H1 (cell line): Measurements from ENCODE around the gene CAPN9.

Experiments
- ATF2 ChIP-seq: IDR thresholded peaks from 2 replicates; pipeline ENCODE4 v1.6.1; 2012; ENCODE audit warnings: low read length, inconsistent platforms
- CHD2 ChIP-seq: IDR thresholded peaks from 2 replicates; pipeline ENCODE4 v1.6.1; 2012; ENCODE audit warnings: low read length, improper control_type of control experiment
- CTCF ChIP-seq, 3 experiments: IDR thresholded peaks; 1 replicate in 2 of 3; 2 replicates in 1 of 3; pipeline versions ENCODE4 v1.5.1 to v1.6.1; 2011; ENCODE audit warnings: low read length in 3 of 3, mild to moderate bottlenecking in 3 of 3, inconsistent platforms in 2 of 3, low read depth in 1 of 3, moderate library complexity in 1 of 3; ENCODE audit not compliant: insufficient read depth in 1 of 3; ENCODE audit errors: control extremely low read depth in 1 of 3
- GABPA ChIP-seq: IDR thresholded peaks from 2 replicates; pipeline ENCODE4 v1.6.1; 2011; ENCODE audit warnings: mild to moderate bottlenecking, low read length, moderate library complexity, borderline replicate concordance; ENCODE audit not compliant: insufficient read depth
- HDAC2 ChIP-seq, 2 experiments: fragments of 300-600 bp in 1 of 2; sonication (generic) in 1 of 2; IDR thresholded peaks; 2 replicates each; pipeline ENCODE4 v1.6.1; 2011 to 2012; ENCODE audit warnings: low read depth in 2 of 2, low read length in 2 of 2, mild to moderate bottlenecking in 2 of 2, moderate library complexity in 2 of 2, borderline replicate concordance in 1 of 2, inconsistent platforms in 1 of 2
- JUN ChIP-seq: IDR thresholded peaks from 2 replicates; pipeline ENCODE4 v1.6.1; 2011; ENCODE audit warnings: low read depth, mild to moderate bottlenecking, improper control_type of control experiment, low read length
- JUND ChIP-seq: IDR thresholded peaks from 2 replicates; pipeline ENCODE4 v1.6.1; 2011; ENCODE audit warnings: mild to moderate bottlenecking, improper control_type of control experiment, low read length
- KDM1A ChIP-seq: fragments of 200-600, 300-600 bp; sonication (generic); IDR thresholded peaks from 2 replicates; pipeline ENCODE4 v1.7.1; 2016; ENCODE audit warnings: mild to moderate bottlenecking, low read length, borderline replicate concordance
- MAFK ChIP-seq: IDR thresholded peaks from 2 replicates; pipeline ENCODE4 v1.6.1; 2012; ENCODE audit warnings: low read depth, mild to moderate bottlenecking, improper control_type of control experiment, low read length
- SP1 ChIP-seq: IDR thresholded peaks from 2 replicates; pipeline ENCODE4 v1.6.1; 2011; ENCODE audit warnings: low read depth, low read length
- TBP ChIP-seq: IDR thresholded peaks from 2 replicates; pipeline ENCODE4 v1.6.1; 2011; ENCODE audit warnings: low read depth, low read length, improper control_type of control experiment
- YY1 ChIP-seq: IDR thresholded peaks from 2 replicates; pipeline ENCODE4 v1.6.1; 2011; ENCODE audit warnings: low read depth, mild to moderate bottlenecking, low read length

- no peak for TF ChIP-seq CTCF (IDR thresholded peaks at IDR 0.05; ENCODE audit: control extremely low read depth in 1 of 3, insufficient read depth in 1 of 3, low read depth in 1 of 3, low read length in 3 of 3)
- no peak for TF ChIP-seq GABPA
- no peak for TF ChIP-seq SP1
- no peak for TF ChIP-seq ATF2
- TF ChIP-seq HDAC2 (IDR thresholded peaks at IDR 0.05; ENCODE audit: borderline replicate concordance in 1 of 2, low read depth in 2 of 2, low read length in 2 of 2) = no peak
- TF ChIP-seq YY1 = no peak
- TF ChIP-seq JUND = no peak
- no peak for TF ChIP-seq KDM1A
- no peak for TF ChIP-seq CHD2
- TF ChIP-seq TBP = no peak
- TF ChIP-seq JUN = no peak
- TF ChIP-seq MAFK = no peak
Observed at GRCh38 chr1:230749150-230749549, 2.0 kb downstream of the CAPN9 start.
